ENCODE results near the gene TAF4.

The TAF4 gene

DNA sequence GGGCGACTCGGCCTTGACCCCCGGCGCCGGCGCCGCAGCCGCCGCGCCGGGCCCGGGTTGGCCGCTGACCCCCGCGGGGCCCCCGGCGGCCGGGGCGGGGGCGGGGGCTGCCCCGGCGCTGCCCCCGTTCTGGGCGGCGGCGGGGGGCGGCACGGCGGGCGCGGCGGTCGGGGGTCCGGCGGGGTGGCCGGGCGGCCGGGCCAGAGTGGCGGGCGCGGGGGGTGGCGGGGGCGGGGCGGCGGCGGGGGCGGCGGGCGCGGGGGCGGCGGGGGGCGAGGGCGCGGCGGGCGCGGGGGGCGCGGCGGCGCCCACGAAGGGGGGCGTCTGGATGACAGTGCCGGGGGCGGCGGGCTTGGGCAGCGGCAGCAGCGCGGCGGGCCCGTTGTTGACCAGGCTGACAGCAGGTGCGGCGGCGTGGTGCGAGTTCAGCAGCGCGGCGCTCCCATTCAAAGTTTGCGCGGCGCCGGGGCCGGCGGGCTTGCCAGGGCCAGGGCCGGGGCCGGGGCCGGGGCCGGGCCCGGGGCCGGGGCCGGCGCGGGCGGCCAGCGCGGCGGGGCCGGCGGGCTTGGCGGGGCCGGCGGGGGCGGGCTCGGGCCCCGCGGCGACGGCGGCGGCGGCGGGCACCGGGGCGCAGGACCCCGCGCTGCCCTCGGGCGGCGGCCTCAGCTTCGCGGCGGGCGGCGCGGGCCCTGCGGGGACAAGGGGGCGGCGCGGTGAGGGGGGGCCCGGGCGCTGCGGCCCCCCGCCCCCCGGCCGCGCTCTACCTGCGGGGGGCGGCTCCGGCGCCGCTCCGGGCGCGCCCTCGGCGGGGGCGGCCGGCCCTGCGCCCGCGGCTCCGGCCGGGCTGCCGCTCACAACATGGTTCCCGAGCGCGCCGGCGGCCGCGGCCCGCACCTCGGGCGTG, 659 bp downstream of the TAF4 start:
- TF ChIP-seq, protein P1, sequence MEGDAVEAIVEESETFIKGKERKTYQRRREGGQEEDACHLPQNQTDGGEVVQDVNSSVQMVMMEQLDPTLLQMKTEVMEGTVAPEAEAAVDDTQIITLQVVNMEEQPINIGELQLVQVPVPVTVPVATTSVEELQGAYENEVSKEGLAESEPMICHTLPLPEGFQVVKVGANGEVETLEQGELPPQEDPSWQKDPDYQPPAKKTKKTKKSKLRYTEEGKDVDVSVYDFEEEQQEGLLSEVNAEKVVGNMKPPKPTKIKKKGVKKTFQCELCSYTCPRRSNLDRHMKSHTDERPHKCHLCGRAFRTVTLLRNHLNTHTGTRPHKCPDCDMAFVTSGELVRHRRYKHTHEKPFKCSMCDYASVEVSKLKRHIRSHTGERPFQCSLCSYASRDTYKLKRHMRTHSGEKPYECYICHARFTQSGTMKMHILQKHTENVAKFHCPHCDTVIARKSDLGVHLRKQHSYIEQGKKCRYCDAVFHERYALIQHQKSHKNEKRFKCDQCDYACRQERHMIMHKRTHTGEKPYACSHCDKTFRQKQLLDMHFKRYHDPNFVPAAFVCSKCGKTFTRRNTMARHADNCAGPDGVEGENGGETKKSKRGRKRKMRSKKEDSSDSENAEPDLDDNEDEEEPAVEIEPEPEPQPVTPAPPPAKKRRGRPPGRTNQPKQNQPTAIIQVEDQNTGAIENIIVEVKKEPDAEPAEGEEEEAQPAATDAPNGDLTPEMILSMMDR (conservative IDR thresholded peaks at IDR 0.05; ENCODE audit: low read depth, low read length) = no peak
- peak overlapping the region; percentile 66 for H3K4me3 ChIP-seq (ENCODE audit: low read depth, low read length)
- DNase-seq (ENCODE audit: low read depth) = no peak

DNA sequence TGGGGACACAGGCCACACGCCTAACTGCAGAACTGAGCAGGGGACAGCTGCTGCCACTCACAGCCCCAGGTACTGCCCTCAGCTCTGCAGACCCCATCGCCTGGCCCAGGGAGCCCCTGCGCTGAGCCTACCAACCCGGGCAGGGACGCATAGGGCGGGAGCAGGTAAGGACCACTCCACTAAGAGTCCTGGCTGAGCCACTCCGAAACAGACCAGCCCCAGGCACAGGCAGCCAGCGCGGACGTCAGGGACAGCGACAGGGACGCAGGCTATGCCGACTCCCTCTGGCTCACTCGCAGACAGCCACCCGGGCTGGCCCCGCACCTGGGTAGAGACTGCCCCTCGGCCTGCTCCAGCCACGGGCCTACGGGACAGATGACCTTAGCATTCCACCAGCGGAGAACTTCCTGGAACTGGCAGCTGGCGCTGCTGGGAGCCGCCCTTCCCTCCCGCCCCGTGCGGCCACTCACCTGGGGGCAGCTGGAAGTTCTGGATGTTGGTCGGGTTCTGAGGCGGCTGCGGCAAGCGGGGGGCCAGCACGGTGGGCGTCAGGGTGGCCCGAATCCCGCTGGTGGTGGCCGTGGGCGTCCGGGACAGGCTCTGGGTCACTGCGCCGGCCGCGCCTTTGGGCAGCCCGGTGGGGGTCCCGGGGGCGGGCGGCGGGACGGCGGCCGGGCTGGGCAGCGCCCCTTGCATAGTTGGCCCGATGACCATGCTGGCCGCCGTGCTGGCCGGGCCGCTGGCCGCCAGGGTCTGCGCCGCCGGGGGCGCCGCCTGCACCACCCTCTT, 1.5 kb downstream of the TAF4 start:
- TF ChIP-seq, protein P1 (conservative IDR thresholded peaks at IDR 0.05; ENCODE audit: low read depth, low read length) = no peak
- peak; percentile 11 for DNase-seq (ENCODE audit: low read depth)
- H3K4me3 ChIP-seq (ENCODE audit: low read depth, low read length) = peak overlapping the region; percentile 47

DNA sequence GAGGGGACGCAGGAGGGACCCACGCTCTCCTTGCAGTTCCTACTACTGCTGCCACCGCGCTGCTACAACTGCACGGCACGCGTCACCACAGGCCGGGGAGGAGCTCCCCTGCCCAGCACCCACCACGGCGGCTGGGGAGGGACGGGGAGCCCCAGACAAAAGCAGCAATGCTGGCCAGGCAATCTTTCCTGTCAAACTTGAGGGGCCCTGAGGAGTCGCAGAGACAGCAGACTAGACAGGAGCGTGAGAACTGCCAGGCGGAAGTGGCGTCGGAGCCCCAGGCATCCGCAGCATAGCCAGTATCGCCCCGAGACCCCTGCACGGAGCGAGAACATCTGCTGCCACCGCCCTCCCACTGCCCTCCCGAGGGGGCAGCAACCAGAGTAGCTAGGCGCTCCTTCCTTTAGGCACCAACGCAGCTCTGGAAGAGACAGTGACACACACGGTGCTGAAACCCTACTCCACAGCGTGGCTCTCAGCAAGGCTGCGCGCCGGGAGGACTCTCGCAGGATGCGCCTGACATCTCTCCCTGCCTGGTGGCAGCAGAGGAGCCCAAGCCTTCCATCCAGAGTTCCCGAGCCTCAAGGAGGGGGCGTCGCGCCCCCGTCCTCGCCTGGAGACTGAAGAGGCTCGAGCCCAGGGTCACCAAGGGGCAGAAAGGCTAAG, 2.2 kb downstream of the TAF4 start:
- H3K4me3 ChIP-seq (ENCODE audit: low read depth, low read length) = peak overlapping the region; percentile 47
- TF ChIP-seq, protein P1 (conservative IDR thresholded peaks at IDR 0.05; ENCODE audit: low read depth, low read length) = no peak
- DNase-seq (ENCODE audit: low read depth) = peak; percentile 25

DNA sequence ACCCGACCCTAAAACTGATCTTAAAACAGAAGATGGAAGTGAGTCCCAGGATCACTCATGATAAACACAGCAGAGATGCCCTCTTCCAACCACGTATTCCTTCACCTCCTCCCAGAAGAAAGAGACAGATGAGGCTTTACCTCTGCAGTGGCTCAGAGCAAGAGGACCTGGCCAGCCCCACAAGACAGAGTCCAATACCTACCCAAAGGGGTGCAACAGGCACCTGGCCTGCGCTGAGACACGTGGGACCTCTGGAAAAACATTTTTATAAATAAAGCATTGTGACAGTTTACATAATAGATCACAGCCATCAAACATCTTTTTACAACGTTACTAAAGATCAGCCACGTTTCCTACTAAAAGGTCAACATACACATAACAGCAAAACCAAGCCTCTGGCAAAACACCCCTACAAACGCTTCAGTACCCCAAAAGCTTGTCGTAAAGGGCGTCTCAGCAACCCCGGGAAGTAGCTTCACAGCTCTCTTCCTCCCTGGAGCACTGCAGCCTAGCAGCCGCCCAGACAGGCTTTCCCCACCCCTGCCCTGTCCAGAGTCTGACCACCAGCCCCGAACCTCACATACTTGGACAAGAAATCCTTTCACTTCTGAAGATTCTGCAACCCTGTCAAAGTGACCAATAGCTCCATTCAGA, 2.9 kb downstream of the TAF4 start:
- H3K4me3 ChIP-seq (ENCODE audit: low read depth, low read length) = no peak overlapping the region
- TF ChIP-seq, protein P1 (conservative IDR thresholded peaks at IDR 0.05; ENCODE audit: low read depth, low read length) = no peak

DNA sequence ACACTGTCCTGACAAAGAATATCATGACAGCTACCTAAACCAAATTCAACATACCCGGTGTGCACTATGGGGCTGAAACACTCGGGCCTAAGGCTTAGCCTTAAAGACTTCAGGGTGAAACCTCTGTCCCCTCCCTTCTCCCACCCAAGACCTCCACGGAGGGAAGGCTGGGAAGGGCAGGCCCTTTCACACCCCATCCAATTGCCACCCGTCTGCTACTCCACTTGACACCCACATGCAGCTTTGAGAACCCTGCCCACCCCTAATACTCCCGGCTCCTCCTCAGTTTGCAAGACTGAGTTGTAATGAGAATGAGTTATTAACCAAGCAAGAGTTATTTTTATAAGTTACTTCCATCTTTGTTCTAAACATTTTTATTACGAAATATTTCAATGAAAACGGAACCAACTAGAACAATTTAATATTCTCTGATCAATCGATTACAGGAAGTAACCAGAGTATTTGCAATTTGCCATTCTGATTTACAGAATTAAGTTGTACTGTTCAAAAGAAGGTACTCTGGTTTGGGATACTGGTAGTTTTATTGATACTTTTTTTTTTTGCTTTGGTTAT, 3.7 kb downstream of the TAF4 start:
- H3K4me3 ChIP-seq (ENCODE audit: low read depth, low read length) = no peak overlapping the region
- DNase-seq (ENCODE audit: low read depth) = no peak
- TF ChIP-seq, protein P1 (conservative IDR thresholded peaks at IDR 0.05; ENCODE audit: low read depth, low read length) = no peak

More for the DNA sequence above, 2.9 kb downstream of the TAF4 start:
- DNase-seq (ENCODE audit: low read depth) = no peak

All from choroid plexus epithelial cell (primary cell).